ENCODE measurements around the gene PRRT1B. TPM values are rescaled to one million over a fixed set of nuclear protein-coding genes. Genes with fewer than 3 reads are reported as not detected.

The PRRT1B gene
- total RNA-seq, 1 experiment from 2014 or later: not detected

DNA sequence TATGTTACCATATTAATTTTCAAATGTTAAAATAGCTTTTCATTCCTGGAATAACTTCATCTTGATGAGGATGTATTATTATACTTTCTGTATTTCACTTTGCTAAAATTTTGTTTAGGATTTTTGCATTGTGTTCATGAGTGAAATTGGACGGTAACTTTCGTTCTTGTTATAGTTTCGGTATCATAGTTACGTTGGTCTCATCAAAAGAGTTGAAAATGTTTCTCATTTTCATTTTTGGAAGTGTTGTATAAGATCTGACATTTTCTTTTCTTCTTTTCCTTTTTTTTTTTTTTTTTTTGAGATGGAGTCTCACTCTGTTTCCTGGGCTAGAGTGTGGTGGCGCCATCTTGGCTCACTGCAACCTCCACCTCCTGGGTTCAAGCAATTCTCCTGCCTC is 20.0 kb downstream of the PRRT1B start:
- no peaks in the 10 kb centered on the region for H3K27me3 ChIP-seq (ENCODE audit: low read length)
- no peak overlapping the region for H3K4me3 ChIP-seq (ENCODE audit: low read length)
- H4K20me1 ChIP-seq (ENCODE audit: insufficient read depth, low read depth, low read length): no peaks in the 10 kb centered on the region
- no peak overlapping the region for H2AFZ ChIP-seq (ENCODE audit: low read length)
- H3K27ac ChIP-seq (ENCODE audit: low read length): no peak overlapping the region
- no peak overlapping the region for H3K9ac ChIP-seq (ENCODE audit: low read length)
- H3K9me2 ChIP-seq (replicated peaks; ENCODE audit: insufficient read depth, low read length): no peaks in the 10 kb centered on the region
- no peaks in the 10 kb centered on the region for H3K79me2 ChIP-seq (ENCODE audit: low read length)
- H3K36me3 ChIP-seq (ENCODE audit: insufficient read depth, low read length): no peaks in the 10 kb centered on the region
- H3K4me2 ChIP-seq (ENCODE audit: low read depth, low read length, poor library complexity, severe bottlenecking): no peak overlapping the region
- no peak for DNase-seq
- H3K9me3 ChIP-seq (ENCODE audit: low read length): no peaks in the 10 kb centered on the region
- no peaks in the 10 kb centered on the region for H3K4me1 ChIP-seq (ENCODE audit: low read length)

DNA sequence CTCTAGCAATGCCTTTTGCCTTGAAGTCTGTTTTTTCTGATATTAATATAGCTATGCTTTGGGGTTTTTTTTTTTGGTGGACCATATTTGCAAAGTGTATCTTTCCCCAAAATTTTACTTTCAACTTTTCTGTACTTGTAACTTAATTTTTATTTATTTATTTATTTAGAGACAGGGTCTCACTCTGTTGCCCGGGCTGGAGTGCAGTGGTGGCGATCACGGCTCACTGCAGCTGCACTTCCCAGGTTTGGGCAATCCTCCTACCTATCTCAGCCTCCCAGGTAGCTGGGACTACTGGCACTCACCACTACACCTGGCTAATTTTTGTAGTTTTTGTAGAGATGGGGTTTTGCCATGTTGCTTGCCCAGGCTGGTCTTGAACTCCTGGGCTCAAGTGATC is 20.8 kb downstream of the PRRT1B start:
- Histone ChIP-seq H3K27ac (ENCODE audit: low read length) (no peak overlapping the region), H3K27me3 (ENCODE audit: low read length) (no peaks in the 10 kb centered on the region), H3K4me3 (ENCODE audit: low read length) (no peak overlapping the region), H3K9me3 (ENCODE audit: low read length) (no peaks in the 10 kb centered on the region), H2AFZ (ENCODE audit: low read length) (no peak overlapping the region), H3K9ac (ENCODE audit: low read length) (no peak overlapping the region), H3K4me2 (ENCODE audit: low read depth, low read length, poor library complexity, severe bottlenecking) (no peak overlapping the region), H3K36me3 (ENCODE audit: insufficient read depth, low read length) (no peaks in the 10 kb centered on the region), H3K9me2 (replicated peaks; ENCODE audit: insufficient read depth, low read length) (no peaks in the 10 kb centered on the region), H4K20me1 (ENCODE audit: insufficient read depth, low read depth, low read length) (no peaks in the 10 kb centered on the region), H3K79me2 (ENCODE audit: low read length) (no peaks in the 10 kb centered on the region), H3K4me1 (ENCODE audit: low read length) (no peaks in the 10 kb centered on the region)
- no peak for DNase-seq

GRCh38 chr9:131567910-131568309 is 22.6 kb downstream of the PRRT1B start:
- Histone ChIP-seq H3K36me3 (ENCODE audit: insufficient read depth, low read length) (no peaks in the 10 kb centered on the region), H3K27me3 (ENCODE audit: low read length) (no peaks in the 10 kb centered on the region), H3K79me2 (ENCODE audit: low read length) (no peaks in the 10 kb centered on the region), H3K9ac (ENCODE audit: low read length) (no peak overlapping the region), H3K4me2 (ENCODE audit: low read depth, low read length, poor library complexity, severe bottlenecking) (no peak overlapping the region), H3K27ac (ENCODE audit: low read length) (no peak overlapping the region), H2AFZ (ENCODE audit: low read length) (no peak overlapping the region), H3K4me1 (ENCODE audit: low read length) (no peaks in the 10 kb centered on the region), H3K4me3 (ENCODE audit: low read length) (no peak overlapping the region), H3K9me3 (ENCODE audit: low read length) (no peaks in the 10 kb centered on the region), H4K20me1 (ENCODE audit: insufficient read depth, low read depth, low read length) (no peaks in the 10 kb centered on the region), H3K9me2 (replicated peaks; ENCODE audit: insufficient read depth, low read length) (no peaks in the 10 kb centered on the region)
- no peak for DNase-seq

DNA sequence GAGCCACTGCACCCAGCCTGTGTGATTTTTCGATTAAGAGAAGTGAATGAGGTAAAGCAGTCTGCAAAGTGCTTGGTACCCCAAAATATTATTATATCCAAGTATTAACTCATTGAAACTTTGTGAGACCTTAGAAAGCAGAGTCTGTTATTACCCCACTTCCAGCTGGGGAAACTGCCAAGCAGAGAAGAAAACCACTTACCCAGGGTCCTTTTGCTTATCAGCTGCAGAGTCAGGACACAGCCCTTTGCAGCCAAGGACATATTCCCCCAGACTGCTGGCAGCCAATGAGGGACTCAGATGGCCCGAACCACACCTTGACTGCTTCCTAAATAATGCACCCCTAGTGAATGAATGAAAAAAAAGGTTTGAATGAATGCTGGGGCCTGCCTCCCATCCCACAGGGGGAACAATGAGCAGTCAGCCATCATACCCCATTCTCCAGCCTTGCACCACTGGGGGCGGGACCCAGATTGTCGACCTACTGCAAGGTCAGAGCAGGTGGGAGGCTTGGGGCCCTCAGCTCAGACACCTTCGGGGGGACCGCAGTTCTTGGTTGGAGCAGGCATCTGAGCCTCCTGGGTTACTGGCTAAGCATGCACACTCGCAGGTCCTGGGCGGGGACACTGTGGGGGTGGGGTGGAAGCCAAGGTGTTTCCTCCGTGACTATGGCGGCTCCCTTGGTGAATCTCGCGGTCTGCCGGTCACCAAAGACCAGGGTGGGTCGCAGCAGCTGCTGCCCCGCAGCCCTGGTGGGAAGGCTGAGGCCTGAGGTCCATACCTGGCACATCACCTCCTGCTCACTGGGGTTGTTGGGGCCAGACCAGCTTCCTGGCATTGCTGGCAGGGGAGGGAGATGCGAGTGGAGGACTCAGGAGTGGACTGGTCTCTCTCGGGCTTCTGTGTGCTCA is 29.7 kb downstream of the PRRT1B start:
- Histone ChIP-seq H3K27me3 (ENCODE audit: low read length) (no peaks in the 10 kb centered on the region), H2AFZ (ENCODE audit: low read length) (no peak overlapping the region), H3K79me2 (ENCODE audit: low read length) (no peaks in the 10 kb centered on the region), H3K4me2 (ENCODE audit: low read depth, low read length, poor library complexity, severe bottlenecking) (no peak overlapping the region), H3K27ac (ENCODE audit: low read length) (no peak overlapping the region), H3K9ac (ENCODE audit: low read length) (no peak overlapping the region), H4K20me1 (ENCODE audit: insufficient read depth, low read depth, low read length) (no peaks in the 10 kb centered on the region), H3K9me3 (ENCODE audit: low read length) (no peaks in the 10 kb centered on the region), H3K36me3 (ENCODE audit: insufficient read depth, low read length) (no peaks in the 10 kb centered on the region), H3K4me3 (ENCODE audit: low read length) (no peak overlapping the region), H3K9me2 (replicated peaks; ENCODE audit: insufficient read depth, low read length) (no peaks in the 10 kb centered on the region), H3K4me1 (ENCODE audit: low read length) (no peaks in the 10 kb centered on the region)
- no peak for DNase-seq

- no peaks in the 10 kb centered on the region for H3K9me3 ChIP-seq (ENCODE audit: low read length)
- no peak overlapping the region for H2AFZ ChIP-seq (ENCODE audit: low read length)
- H3K4me2 ChIP-seq (ENCODE audit: low read depth, low read length, poor library complexity, severe bottlenecking): no peak overlapping the region
- no peak overlapping the region for H3K4me3 ChIP-seq (ENCODE audit: low read length)
- no peak for DNase-seq
- no peaks in the 10 kb centered on the region for H3K9me2 ChIP-seq (replicated peaks; ENCODE audit: insufficient read depth, low read length)
- no peaks in the 10 kb centered on the region for H3K36me3 ChIP-seq (ENCODE audit: insufficient read depth, low read length)
- H3K9ac ChIP-seq (ENCODE audit: low read length): no peak overlapping the region
- no peaks in the 10 kb centered on the region for H3K79me2 ChIP-seq (ENCODE audit: low read length)
- H3K4me1 ChIP-seq (ENCODE audit: low read length): no peaks in the 10 kb centered on the region
- no peaks in the 10 kb centered on the region for H3K27me3 ChIP-seq (ENCODE audit: low read length)
- H3K27ac ChIP-seq (ENCODE audit: low read length): no peak overlapping the region
- H4K20me1 ChIP-seq (ENCODE audit: insufficient read depth, low read depth, low read length): no peaks in the 10 kb centered on the region
Measured at GRCh38 chr9:131575946-131576853, 30.9 kb downstream of the PRRT1B start.

- no peaks in the 10 kb centered on the region for H3K9me2 ChIP-seq (replicated peaks; ENCODE audit: insufficient read depth, low read length)
- H2AFZ ChIP-seq (ENCODE audit: low read length): no peak overlapping the region
- no peaks in the 10 kb centered on the region for H3K4me1 ChIP-seq (ENCODE audit: low read length)
- DNase-seq: no peak
- no peak overlapping the region for H3K27ac ChIP-seq (ENCODE audit: low read length)
- no peaks in the 10 kb centered on the region for H3K27me3 ChIP-seq (ENCODE audit: low read length)
- H3K36me3 ChIP-seq (ENCODE audit: insufficient read depth, low read length): no peaks in the 10 kb centered on the region
- H3K4me2 ChIP-seq (ENCODE audit: low read depth, low read length, poor library complexity, severe bottlenecking): no peak overlapping the region
- no peak overlapping the region for H3K9ac ChIP-seq (ENCODE audit: low read length)
- H3K9me3 ChIP-seq (ENCODE audit: low read length): no peaks in the 10 kb centered on the region
- no peaks in the 10 kb centered on the region for H3K79me2 ChIP-seq (ENCODE audit: low read length)
- H3K4me3 ChIP-seq (ENCODE audit: low read length): no peak overlapping the region
- no peaks in the 10 kb centered on the region for H4K20me1 ChIP-seq (ENCODE audit: insufficient read depth, low read depth, low read length)
Measured at GRCh38 chr9:131577005-131578000, 32.0 kb downstream of the PRRT1B start.

- Histone ChIP-seq H3K27me3 (ENCODE audit: low read length) (no peaks in the 10 kb centered on the region), H3K4me3 (ENCODE audit: low read length) (no peak overlapping the region), H3K9ac (ENCODE audit: low read length) (no peak overlapping the region), H3K9me3 (ENCODE audit: low read length) (no peaks in the 10 kb centered on the region), H3K27ac (ENCODE audit: low read length) (no peak overlapping the region), H3K79me2 (ENCODE audit: low read length) (no peaks in the 10 kb centered on the region), H3K36me3 (ENCODE audit: insufficient read depth, low read length) (no peaks in the 10 kb centered on the region), H3K4me2 (ENCODE audit: low read depth, low read length, poor library complexity, severe bottlenecking) (no peak overlapping the region), H2AFZ (ENCODE audit: low read length) (no peak overlapping the region), H4K20me1 (ENCODE audit: insufficient read depth, low read depth, low read length) (no peaks in the 10 kb centered on the region), H3K4me1 (ENCODE audit: low read length) (no peaks in the 10 kb centered on the region), H3K9me2 (replicated peaks; ENCODE audit: insufficient read depth, low read length) (no peaks in the 10 kb centered on the region)
- DNase-seq: no peak
Measured at GRCh38 chr9:131578021-131578420, 32.7 kb downstream of the PRRT1B start.
